ENCODE data around the gene KRABD2.
"Not testable (repeated sequence)": the region's sequence is repeated elsewhere in the genome, so short reads cannot be mapped to it uniquely, and the experiment has no call there.

Gene KRABD2

DNA sequence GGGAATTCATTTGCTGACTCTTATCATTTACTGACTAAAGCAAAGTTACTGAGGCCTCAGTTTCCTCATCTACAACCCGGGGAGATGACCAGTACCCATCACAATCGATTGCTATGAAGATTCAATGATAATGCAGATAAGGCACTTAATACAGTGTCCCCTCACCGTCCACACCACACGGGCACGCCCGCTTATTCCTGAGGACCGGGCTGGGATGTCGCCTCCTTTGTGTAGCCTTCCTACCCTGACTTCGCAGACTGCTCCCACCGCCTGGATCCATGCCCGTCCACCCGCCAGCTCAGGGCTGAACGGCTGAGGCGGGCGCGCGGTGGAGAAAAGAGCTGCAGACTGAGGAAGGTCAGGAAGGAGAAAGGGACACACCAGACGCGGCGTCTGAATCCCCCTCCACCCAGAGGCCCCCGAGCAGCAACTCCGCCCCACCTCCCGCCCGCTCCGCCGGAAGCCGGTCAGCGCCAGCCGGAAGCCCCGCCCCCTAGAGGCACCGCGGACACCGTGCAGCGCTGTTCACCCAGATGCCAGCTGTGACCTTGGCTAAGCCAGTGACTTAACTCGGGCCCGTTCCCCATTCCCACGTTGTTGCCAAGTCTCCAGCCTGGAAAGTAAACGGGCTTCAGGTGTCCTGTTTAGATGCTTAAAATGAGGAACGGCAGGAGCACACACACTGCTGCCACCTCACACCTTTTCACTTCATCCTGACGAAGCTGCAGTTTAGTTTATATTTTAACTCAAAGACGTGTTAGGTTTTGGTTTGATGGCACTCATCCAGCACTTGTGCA, at the start of gene KRABD2:
Gene KRABD2, minus strand, starts transcription at position 434 of the 797 bp plus-strand sequence.
- peak; percentile 93 for DNase-seq (ENCODE audit: low read depth)

DNA sequence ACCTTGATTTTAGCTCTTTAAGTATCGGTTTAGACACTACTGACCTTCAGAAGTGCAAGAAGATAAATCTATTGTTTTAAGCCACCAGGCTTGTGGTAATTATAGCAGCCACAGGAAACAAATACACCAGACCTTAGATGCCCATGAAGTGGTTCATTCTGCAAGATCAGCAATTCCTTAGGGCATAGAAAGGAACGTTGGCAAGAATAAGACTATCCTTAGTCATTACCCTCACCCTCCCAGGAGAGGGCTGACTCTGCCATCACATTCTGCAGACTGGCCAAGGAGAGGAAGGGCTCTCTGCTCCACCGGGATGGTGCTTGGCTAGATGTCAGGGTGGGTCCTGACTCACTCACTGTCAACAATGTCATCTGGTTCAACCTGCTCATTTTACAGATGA, 45.1 kb upstream of the KRABD2 start:
- no peak for DNase-seq (ENCODE audit: low read depth)

DNA sequence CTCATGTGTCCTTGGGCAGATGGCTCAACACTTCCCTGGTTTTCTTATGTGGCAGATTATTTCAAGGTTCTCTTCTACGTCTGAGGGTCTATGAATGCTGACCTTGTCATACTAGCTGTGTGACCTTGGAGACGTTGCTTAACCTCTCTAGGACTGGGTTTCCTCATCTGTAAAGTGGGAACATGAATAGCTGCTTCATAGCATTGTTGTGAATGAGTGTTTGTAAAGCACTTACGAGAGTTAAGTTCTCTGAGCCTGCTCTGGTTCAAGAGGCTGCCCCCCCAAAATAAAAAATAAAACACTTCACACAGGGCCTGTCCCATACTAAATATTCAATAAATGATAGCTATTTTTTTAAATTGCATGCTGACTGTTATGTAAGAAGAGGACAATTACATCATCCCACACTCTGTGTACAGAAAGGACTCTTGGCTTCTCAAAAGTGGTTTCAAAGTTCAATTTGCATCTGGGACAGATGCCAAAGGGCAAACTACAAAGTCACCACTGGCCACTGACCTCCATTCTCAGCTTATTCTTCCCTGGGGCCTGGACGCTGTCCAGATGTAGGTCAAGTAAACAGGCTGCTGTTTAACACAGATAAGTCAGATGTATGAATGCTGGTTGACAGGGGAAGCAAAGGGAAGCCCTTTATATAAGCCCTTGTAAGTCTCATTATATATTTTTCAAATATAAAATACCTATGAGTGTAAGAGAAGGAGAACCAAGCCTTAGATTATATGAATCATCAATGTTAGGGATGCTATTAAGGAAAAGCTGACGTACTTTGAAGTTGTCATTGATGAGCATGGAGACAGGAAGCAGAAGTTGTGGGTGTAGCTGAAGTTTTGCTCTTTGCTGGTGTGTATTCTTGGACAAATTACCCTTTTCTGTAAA, 43.8 kb upstream of the KRABD2 start:
- peak; percentile 25 for DNase-seq (ENCODE audit: low read depth)

DNA sequence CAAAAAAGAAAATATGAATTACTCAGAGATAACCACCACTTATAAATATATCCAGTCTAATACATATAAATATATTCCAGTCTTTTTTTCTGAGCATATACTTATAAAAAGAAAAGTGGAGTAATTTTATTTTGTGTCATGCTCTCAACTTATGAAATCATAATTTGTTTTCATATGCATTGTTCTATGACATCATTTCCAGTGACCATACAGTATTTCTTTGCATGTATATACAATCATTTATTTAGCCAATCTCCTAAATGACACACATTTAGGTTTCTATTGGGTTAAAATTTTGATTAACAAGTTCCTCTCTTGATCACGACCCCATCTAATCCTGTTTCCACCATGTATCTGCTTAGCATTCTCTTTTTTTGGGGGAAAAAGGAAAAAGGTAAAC, 42.8 kb upstream of the KRABD2 start:
- no peak for DNase-seq (ENCODE audit: low read depth)

DNA sequence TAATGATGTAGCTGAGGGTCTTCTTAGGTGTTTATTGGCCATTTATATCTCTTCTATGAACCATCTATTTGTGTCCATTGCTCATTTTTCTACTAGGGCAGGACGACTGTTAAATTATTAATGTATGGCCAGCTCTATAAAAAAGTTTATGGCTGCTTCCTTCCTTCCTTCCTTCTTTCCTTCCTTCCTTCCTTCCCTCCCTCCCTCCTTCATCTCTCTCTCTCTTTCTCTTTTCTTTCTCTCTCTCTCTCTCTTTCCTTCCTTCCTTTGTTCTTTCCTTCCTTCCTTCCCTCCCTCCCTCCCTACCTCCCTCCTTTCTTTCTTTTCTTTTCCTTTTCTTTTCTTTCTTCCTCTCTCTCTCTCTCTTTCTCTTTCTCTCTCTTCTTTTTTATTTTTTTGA, 42.0 kb upstream of the KRABD2 start:
- no peak for DNase-seq (ENCODE audit: low read depth)

DNA sequence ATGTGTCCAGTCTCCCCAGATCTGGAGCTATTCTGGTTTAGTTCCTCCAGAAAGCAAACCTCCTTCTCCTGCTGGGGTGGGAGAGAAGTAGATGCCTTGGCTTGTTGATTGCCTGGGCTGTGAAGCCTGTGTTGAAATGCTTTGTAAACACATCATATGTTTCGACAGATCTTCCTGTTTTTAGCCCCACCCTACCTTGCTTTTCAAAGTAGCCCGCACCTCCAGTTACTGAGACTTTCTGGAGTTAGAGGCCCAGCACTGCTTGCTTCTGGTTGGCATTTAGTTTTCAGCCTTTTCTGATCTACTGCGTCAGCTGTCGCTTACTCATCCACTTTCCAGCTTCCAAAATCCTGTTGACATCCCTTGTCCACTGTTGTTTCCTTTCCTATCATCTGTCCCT, 41.3 kb upstream of the KRABD2 start:
- no peak for DNase-seq (ENCODE audit: low read depth)

DNA sequence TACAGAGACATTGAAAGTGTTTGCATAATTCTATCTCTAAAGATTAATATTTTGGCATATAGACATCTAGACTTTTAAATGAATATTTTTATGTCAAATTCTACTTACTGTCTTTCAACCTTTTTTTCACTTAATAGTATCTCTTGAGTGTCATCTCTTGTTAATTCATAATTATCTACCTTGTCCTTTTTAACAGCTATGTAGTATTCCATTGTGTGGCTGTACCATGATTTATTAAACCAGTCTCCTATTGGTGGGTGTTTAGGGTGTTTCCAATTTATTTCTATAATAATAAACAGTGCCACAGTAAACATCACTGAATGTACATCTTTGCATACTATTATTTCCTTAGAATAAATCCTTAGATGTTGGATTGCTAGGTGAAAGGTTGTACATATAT, 37.4 kb upstream of the KRABD2 start:
- DNase-seq (ENCODE audit: low read depth) = no peak

DNA sequence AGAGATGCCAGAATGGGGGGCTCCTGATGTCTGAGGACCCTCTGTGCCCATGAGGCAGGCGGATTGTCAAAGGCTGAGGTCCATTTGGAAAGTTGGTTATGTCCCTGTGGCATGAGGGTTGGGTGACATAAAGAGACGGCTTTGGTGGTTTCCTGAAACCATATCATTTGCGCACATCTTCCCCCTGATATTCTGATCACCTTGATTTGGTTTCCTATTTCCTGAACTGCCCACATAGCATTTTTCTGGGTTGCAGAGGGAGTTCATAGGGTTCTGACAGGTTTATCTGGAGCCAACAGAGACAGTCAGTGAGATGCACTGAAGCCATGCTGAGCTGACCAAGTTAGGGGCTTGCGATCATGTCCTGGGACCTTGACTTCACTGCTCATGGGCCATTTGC, 36.8 kb upstream of the KRABD2 start:
- no peak for DNase-seq (ENCODE audit: low read depth)

DNA sequence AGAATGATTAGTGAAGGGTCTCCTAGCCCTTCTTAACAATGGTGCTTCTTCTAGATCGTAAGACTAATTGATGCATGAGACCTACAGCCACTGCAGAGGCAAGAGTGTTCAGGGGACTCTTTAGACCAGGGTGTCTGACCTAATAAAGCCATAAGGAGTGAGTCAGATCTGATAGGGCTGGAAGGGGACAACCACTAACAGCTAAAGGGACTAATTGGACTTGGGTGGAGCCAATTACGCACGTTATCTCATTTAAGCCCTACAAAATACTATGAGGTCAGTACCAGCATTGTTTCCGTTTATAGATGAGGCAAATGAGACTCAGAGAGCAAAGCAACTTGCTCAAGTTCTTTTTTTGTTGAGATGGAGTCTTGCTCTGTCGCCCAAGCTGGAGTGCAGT, 35.6 kb upstream of the KRABD2 start:
- DNase-seq (ENCODE audit: low read depth) = no peak

DNA sequence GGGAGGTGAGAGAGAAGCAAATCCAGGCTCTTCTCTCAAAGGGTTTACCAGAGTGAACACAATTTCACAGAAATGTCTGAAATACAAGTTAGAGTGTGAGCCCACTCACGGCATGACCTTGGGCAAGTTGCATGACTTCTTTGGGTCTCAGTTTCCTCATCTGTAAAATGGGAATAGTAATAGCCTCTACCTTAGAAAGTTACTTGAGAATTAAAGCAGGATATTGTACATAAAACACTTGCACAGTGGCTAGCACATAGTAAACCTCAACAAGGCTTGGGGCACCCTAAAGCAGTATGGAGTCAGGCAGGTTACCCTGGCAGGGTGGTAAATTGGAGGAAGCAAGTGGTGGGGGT, 34.4 kb upstream of the KRABD2 start:
- DNase-seq (ENCODE audit: low read depth) = no peak

DNA sequence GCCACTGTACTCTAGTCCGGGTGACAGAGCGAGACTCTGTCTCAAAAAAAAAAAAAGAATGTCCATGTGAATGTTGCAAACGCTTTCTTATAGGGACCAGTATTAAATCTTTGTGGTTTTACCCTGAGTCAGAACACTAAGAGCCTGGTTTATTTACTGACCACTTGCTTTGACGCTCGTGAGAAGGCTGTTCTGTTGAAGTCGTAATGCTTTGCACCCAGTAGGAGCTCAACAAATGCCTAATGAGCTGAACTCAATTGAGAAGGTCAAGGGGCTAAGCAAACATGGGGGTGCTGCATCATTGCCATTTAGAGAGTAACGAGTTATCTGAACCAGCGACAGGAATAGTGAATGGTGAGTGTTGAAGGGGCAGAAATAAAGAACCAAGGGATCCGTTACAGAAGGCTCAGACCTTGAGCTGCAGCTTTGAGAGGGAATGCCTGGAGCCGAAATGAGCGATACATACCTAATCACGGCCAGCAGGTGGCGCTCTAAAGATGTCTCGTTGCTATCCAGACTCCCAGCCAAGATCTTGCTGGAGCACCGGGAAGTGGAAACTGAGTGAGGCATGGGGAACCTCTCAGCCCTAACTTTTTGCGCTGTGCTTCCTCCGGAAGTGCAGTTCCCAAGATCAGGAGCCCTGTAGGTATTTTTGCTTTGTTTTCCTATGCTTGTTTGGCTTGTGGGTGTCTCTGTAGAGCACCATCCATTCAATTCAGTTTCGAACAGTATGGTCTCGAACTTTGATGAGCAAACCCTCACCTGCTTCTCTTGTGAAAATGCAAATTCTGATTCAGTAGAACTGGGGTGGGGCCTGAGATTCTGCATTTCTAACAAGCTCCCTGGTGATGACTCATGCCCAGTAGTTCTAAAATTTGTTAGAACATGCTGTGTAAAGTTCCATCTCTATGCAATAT, 33.7 kb upstream of the KRABD2 start:
- peak; percentile 89 for DNase-seq (ENCODE audit: low read depth)

DNA sequence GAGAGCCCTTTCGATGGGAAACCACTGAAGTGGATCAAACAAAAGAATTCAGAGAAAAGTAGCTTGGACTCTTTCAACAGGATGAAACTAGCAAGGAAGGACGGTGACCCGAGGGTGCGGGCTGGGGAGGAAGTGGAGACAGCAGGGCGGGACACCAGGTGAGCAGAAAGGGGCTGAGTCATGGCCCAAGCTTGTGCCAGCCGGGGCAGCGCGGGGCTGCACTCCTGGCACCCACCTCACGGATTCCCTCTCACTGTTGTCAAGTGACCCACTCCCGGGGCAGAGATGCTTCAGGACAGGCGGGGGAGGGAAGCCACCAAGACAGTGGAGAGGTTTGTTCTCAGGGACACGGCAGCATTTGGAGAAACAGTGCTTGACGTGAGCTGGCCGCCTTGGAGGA, 31.9 kb upstream of the KRABD2 start:
- no peak for DNase-seq (ENCODE audit: low read depth)

DNA sequence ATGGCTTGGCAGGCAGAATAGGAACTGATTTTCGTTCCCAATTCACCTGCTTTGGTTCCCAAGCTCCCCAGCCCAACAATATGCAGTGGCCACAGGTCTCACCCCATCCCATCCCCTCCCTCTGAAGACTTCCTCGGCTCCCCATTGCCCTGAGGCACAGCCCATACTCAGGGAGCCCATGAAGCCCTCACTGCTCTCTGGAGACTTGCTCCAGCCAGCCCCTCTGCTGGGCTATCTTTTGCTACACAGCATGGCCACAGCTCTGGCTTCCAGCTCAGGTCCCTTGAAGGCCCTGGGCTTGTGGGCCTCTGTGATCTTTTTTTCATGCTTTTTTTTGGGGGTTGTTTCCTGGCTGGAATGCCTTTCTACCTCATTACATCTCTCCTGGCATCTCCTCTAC, 29.7 kb upstream of the KRABD2 start:
- no peak for DNase-seq (ENCODE audit: low read depth)

DNA sequence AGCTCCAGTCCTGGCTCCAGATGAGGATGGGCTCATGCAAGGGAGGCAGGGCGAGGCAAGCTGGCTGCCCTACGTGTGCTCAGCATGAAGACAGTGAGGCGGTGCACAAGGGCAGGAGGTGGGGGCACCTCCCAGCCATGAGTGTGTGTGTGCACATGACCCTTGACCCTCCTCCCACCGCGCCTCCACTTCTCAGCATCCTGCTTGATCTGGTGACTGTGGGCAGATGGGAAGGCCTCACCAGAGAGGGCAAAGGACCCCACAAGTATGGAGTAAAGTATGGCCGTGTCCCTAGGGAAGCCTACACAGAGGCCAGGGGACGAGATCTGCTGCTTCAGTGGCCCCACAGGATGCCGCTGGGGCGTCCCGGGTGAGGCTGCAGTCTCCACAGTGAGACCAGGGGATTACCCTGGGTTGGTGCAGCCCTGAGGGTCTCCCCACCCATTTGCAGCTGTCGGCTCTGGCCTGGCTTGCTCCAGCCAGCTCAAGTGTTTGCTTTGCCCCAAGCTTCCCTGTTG, 29.1 kb upstream of the KRABD2 start:
- DNase-seq (ENCODE audit: low read depth) = no peak

DNA sequence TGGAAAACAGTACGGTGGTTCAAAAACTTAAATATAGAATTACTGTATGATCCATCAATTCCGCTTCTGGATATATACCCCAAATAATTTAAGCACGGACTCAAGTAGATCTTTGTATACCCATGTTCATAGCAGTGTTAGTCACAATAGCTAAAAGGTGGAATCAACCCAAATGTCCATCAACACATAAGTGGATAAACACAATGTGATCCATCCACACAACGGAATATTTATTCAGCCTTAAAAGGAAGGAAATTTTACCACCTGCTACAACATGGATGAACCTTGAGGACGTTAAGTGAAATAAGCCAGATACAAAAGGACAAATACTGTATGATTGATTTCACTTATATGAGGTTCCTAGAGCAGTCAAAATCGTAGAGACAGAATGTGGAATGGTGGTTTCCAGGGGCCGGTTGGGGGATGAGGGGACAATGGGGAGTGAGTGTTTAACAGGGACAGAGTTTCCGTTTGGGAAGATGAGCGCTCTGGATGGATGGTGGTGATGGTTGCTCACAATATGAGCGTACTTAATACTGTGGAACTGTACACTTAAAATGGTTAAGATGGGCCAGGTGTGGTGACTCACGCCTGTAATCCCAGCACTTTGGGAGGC, 26.5 kb upstream of the KRABD2 start:
- DNase-seq (ENCODE audit: low read depth) = no peak

DNA sequence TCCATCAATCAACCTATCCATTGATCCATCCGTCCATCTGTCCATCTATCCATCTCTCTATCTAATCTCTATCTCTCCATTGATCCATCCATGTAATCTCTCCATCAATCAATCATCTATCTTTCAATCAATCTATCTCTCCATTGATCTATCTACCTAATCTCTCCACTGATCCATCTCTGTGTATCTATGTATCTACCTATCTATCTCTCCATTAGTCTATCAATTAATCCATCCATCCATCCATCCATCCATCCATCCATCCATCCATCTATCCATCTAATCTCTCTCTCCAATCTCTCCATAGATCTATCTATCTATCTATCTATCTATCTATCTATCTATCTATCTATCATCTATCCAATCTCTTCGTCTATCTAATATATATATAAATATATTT, 24.6 kb upstream of the KRABD2 start:
- no peak for DNase-seq (ENCODE audit: low read depth)

DNA sequence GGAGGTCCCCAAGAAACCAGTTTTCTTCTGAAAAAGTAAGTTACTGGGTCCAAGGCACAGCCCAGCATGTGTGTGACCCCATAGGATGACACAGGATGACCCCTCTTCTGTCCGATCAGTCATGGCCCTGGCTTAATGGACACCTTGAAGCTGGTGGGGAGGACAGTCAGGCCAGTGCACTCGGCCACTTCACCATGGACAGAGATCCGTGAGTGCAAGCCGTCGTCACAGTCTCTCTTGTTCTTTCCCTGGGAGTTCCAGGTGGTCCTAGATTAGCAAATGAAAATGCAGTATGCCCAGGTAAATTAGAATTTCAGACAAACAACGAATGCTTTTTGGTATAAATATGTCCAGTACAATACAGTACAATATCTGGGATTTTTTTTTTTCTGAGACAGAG, 22.5 kb upstream of the KRABD2 start:
- DNase-seq (ENCODE audit: low read depth) = no peak

DNA sequence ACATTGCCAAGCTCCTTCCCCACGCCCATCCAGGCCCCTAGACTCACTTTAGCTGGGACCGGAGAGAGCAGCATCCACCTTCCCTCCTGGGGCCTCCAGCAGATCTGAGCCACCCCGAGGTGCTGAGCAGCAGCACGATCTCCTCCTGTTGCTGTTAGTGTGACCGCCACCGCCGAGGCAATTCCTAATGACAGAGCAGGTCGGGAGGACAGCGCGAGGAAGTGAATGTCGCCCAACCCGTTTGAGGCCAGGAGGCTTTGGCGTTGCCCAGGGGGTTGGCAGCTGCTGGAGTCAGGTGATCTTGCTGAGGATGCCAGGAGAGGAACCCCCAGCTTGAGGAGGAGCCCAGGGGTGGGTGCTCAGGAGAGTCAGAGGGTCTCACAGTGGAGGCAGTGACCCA, 21.1 kb upstream of the KRABD2 start, which contains the start of gene RNF222:
Gene RNF222, minus strand, starts transcription at position 192 of the 400 bp plus-strand sequence. CDS start 4,366 bp downstream, outside the sequence.
- DNase-seq (ENCODE audit: low read depth) = no peak

DNA sequence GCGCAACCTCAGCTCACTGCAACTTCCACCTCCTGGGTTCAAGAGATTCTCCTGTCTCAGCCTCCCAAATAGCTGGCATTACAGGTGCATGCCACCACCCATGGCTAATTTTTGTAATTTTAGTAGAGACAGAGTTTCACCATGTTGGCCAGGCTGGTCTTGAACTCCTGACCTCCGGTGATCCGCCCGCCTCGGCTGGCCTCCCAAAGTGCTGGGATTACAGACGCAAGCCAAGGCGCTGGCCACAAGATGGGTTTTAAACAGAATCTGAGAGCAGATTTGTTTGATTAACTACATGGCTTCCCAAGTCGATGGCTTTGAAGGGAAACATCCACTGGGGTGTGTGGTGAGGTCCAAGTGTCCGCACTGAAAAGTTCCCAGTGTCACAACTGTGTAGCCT, 18.0 kb upstream of the KRABD2 start:
- DNase-seq (ENCODE audit: low read depth) = not testable (repeated sequence)

DNA sequence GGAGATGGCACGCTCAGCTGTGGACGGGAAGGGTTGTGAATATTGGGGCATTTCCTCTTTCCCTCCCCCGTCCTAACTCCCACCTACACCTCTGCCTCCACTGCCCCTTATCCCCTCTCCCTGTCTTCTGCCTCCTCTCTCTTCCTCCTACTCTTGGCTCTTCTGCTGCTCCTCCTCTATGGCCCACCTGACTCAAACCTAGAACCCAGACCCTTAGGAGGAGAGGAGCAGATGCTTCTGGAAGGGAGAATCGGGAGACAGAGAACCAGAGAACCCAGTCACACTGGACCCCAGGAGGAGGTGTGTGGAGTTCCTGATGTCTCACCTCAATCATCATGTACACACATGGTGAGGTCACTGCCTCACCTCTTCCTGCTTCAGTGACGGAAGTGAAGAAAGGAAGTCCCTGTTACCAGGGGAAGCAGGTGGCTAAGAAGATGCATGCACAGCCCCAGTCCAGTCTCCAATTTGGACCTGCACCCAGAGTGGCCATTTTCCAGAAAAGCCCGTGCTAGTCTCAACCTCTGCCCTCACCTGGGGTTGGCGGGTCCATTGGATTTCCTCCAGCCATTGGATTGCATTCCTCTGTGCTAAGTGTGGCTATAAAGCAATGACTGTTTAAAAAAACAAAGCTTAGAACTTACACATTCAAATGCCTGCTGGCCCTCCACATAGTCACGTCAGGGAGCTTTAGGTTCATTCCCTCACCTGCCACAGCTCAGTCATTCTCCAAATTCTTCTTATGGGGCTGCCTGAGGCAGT, 17.1 kb upstream of the KRABD2 start:
- DNase-seq (ENCODE audit: low read depth) = peak; percentile 60

Measured in ELR (cell line).